Activated naive CD4-positive, alpha-beta T cell treated with Interleukin-2 at 50 U/mL for 16 hours (primary cell): ENCODE results near the gene ARF6.
"Not testable (repeated sequence)": the region's sequence is repeated elsewhere in the genome, so short reads cannot be mapped to it uniquely, and the experiment has no call there.

Experiments used
- DNase-seq: peaks from one replicate; pipeline ENCODE4 v3.0.0-alpha.2; 2020

Gene ARF6

GRCh38 chr14:49892636-49893308 lies at the start of gene ARF6:
Gene ARF6 (plus strand): TSS chr14:49893082. CDS start chr14:49893737, 655 bp downstream.
- peak; percentile 96 for DNase-seq

GRCh38 chr14:49849213-49849847 lies 43.6 kb upstream of the ARF6 start:
- DNase-seq, result no peak

GRCh38 chr14:49851813-49852212 lies 41.1 kb upstream of the ARF6 start:
- DNase-seq, result no peak

GRCh38 chr14:49852301-49853157 lies 40.4 kb upstream of the ARF6 start, which contains the start of gene NEMF:
Gene NEMF (minus strand): TSS chr14:49852788. CDS start chr14:49852753, 35 bp downstream.
- peak; percentile 80 for DNase-seq

GRCh38 chr14:49853158-49853477 lies 39.8 kb upstream of the ARF6 start:
- no peak for DNase-seq

- peak; percentile 73 for DNase-seq
These were observed 39.1 kb upstream of the ARF6 start for GRCh38 chr14:49853572-49854375.

GRCh38 chr14:49857427-49858003 lies 35.4 kb upstream of the ARF6 start:
- no peak for DNase-seq

- DNase-seq, result no peak
These were observed 34.5 kb upstream of the ARF6 start for GRCh38 chr14:49858383-49858782.

GRCh38 chr14:49860988-49861698 lies 31.7 kb upstream of the ARF6 start:
- no peak for DNase-seq

GRCh38 chr14:49861699-49862088 lies 31.2 kb upstream of the ARF6 start:
- peak; percentile 63 for DNase-seq

- DNase-seq, result peak; percentile 84
These were observed 30.7 kb upstream of the ARF6 start for GRCh38 chr14:49862089-49862673.

GRCh38 chr14:49863487-49864281 lies 29.2 kb upstream of the ARF6 start:
- no peak for DNase-seq

GRCh38 chr14:49865431-49865859 lies 27.4 kb upstream of the ARF6 start:
- peak; percentile 84 for DNase-seq

GRCh38 chr14:49867831-49868719 lies 24.8 kb upstream of the ARF6 start:
- peak; percentile 98 for DNase-seq

- DNase-seq, result no peak
These were observed 24.2 kb upstream of the ARF6 start for GRCh38 chr14:49868720-49869114.

GRCh38 chr14:49870908-49871307 lies 22.0 kb upstream of the ARF6 start:
- no peak for DNase-seq

- DNase-seq, result not testable (repeated sequence)
These were observed 19.3 kb upstream of the ARF6 start for GRCh38 chr14:49873548-49873947.

GRCh38 chr14:49875640-49876198 lies 17.2 kb upstream of the ARF6 start:
- no peak for DNase-seq

- DNase-seq, result no peak
These were observed 16.2 kb upstream of the ARF6 start for GRCh38 chr14:49876563-49877127.
